ENCODE data around the gene KYNU. TPM values are rescaled to one million over a fixed set of nuclear protein-coding genes. Genes with fewer than 3 reads are reported as not detected.

KYNU gene
- polyA plus RNA-seq, 1 experiment: 0.04 TPM

DNA sequence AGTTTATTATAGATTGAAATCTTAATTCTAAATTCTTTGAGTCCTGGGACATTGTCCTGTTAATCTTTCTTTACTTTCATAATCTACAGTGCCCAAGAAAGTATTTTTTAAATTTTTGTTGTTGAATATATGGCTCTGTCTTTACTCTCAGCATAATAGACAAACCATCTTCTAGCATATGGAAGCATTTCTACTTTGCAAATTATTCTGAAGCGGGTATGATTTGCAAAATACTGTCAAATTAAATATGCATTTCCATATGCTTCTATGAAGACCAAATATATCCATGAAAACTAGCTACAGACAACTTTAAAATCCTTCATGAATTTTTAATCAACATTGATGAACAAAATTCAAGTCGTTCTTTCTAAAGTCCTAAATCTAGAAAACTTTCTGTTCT is 117.2 kb downstream of the KYNU start:
- ChIA-PET CTCF (interaction anchor here (1.1 kb wide), 1 partner anchor 14 kb away, joined by 3 read pairs; no protein-coding TSS in a partner anchor), POLR2A (no interaction called here)
- H3K27me3 ChIP-seq (ENCODE audit: control insufficient read depth, insufficient read depth, low read length): no peaks in the 10 kb centered on the region; the same call in 1 of the 2 replicates
- H3K36me3 ChIP-seq (ENCODE audit: control insufficient read depth, insufficient read depth, low read length): no peaks in the 10 kb centered on the region
- DNase-seq (ENCODE audit: low read depth): no peak
- TF ChIP-seq, protein P1, sequence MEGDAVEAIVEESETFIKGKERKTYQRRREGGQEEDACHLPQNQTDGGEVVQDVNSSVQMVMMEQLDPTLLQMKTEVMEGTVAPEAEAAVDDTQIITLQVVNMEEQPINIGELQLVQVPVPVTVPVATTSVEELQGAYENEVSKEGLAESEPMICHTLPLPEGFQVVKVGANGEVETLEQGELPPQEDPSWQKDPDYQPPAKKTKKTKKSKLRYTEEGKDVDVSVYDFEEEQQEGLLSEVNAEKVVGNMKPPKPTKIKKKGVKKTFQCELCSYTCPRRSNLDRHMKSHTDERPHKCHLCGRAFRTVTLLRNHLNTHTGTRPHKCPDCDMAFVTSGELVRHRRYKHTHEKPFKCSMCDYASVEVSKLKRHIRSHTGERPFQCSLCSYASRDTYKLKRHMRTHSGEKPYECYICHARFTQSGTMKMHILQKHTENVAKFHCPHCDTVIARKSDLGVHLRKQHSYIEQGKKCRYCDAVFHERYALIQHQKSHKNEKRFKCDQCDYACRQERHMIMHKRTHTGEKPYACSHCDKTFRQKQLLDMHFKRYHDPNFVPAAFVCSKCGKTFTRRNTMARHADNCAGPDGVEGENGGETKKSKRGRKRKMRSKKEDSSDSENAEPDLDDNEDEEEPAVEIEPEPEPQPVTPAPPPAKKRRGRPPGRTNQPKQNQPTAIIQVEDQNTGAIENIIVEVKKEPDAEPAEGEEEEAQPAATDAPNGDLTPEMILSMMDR (IDR thresholded peaks at IDR 0.05; ENCODE audit: insufficient read depth, low read depth, low read length): no peak
- no peak overlapping the region for H3K4me3 ChIP-seq (ENCODE audit: low read depth, low read length)

GRCh38 chr2:142997231-142997630 is 119.8 kb downstream of the KYNU start:
- Histone ChIP-seq H3K36me3 (ENCODE audit: control insufficient read depth, insufficient read depth, low read length) (no peaks in the 10 kb centered on the region), H3K4me3 (ENCODE audit: low read depth, low read length) (no peak overlapping the region), H3K27me3 (ENCODE audit: control insufficient read depth, insufficient read depth, low read length) (no peaks in the 10 kb centered on the region; the same call in 1 of the 2 replicates)
- TF ChIP-seq, protein P1 (IDR thresholded peaks at IDR 0.05; ENCODE audit: insufficient read depth, low read depth, low read length): no peak
- ChIA-PET POLR2A (no interaction called here), CTCF (no interaction called here)
- no peak for DNase-seq (ENCODE audit: low read depth)

DNA sequence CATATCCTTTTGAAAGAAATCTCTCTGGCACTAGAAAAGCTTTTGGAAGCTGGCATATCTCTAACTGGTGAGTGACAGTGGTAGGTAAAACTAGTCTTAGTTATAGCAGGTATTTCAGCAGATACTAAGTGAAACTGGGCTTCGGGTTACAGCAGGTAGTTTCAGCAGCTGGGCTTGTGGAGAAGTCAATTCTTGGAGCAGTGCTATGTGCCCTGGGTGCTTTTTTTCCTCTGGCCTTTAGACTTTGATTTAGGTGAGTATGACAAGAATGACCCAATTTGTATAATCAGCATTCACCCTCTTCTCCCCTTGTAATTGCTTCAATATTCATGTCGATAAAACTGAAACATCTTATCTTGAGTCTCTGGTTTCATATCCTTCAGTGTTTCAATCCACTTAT is 123.1 kb downstream of the KYNU start:
- TF ChIP-seq, protein P1 (IDR thresholded peaks at IDR 0.05; ENCODE audit: insufficient read depth, low read depth, low read length): no peak
- POLR2A ChIA-PET: no interaction called here
- CTCF ChIA-PET: interaction anchor here (1.3 kb wide), 1 partner anchor 10 kb away, joined by 3 read pairs; no protein-coding TSS in a partner anchor

DNA sequence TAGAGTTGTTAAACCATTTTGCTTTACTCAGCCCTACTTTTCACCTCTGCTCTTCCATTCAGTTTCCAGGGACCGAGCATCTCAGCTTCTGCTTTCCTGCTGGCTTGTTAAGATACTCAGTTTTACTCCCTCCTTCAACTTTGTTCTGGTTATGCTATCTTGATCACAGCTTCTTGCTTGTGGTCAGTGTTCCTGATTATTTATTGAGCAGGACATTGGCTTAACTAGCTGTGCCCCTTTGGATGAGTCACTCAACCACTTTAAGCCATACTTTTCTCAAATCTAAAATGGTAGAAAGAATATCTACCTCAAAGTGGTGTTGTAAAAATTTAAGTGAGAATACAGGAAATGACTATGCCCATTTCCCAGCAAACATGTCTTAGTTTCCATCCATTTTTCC is 124.0 kb downstream of the KYNU start:
- no peak for DNase-seq (ENCODE audit: low read depth)
- Histone ChIP-seq H3K36me3 (ENCODE audit: control insufficient read depth, insufficient read depth, low read length) (no peaks in the 10 kb centered on the region), H3K27me3 (ENCODE audit: control insufficient read depth, insufficient read depth, low read length) (no peaks in the 10 kb centered on the region; the same call in 1 of the 2 replicates), H3K4me3 (ENCODE audit: low read depth, low read length) (no peak overlapping the region)
- CTCF ChIA-PET: interaction anchor here (1.3 kb wide), 1 partner anchor 11 kb away, joined by 3 read pairs; no protein-coding TSS in a partner anchor
- POLR2A ChIA-PET: no interaction called here
- TF ChIP-seq, protein P1 (IDR thresholded peaks at IDR 0.05; ENCODE audit: insufficient read depth, low read depth, low read length): no peak

More for the DNA sequence above, 123.1 kb downstream of the KYNU start:
- H3K27me3 ChIP-seq (ENCODE audit: control insufficient read depth, insufficient read depth, low read length): no peaks in the 10 kb centered on the region; the same call in 1 of the 2 replicates
- no peaks in the 10 kb centered on the region for H3K36me3 ChIP-seq (ENCODE audit: control insufficient read depth, insufficient read depth, low read length)
- DNase-seq (ENCODE audit: low read depth): no peak
- no peak overlapping the region for H3K4me3 ChIP-seq (ENCODE audit: low read depth, low read length)

DNA sequence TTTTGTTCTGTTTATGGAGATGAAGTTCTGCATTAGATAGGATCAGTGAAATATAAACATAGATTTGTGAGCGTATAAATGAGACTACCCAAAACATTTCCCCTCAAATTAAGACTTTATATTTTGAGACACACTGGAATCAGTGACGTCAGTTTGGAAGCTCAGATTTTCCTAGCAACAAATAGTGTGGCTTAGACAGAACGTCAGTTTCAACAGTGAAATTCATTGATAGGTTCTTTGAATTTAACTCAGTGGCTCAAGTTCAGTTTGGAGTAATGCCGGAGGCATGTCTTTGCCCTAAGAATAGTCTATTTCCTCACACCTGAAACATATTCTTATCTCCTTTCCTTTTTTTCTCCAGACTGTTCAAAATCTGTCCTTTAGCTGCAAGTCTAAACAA is 138.2 kb downstream of the KYNU start:
- no peaks in the 10 kb centered on the region for H3K36me3 ChIP-seq (ENCODE audit: control insufficient read depth, insufficient read depth, low read length)
- H3K4me3 ChIP-seq (ENCODE audit: low read depth, low read length): no peak overlapping the region
- no peaks in the 10 kb centered on the region for H3K27me3 ChIP-seq (ENCODE audit: control insufficient read depth, insufficient read depth, low read length)
- ChIA-PET POLR2A (no interaction called here), CTCF (no interaction called here)
- TF ChIP-seq, protein P1 (IDR thresholded peaks at IDR 0.05; ENCODE audit: insufficient read depth, low read depth, low read length): no peak
- DNase-seq (ENCODE audit: low read depth): no peak
